HEK293 (cell line): ENCODE measurements around the gene PRIMPOL.

Source experiments
- CTCF ChIA-PET: fragments of 350-600 bp; formaldehyde crosslinking; extraction: SDS; loops from one replicate; lab custom pipeline; 2021; ENCODE audit warnings: antibody characterized with exemption; lab: Yijun Ruan, JAX
- POLR2A ChIA-PET: fragments of 300-600 bp; formaldehyde crosslinking; extraction: SDS; loops from one replicate; lab custom pipeline; 2020; ENCODE audit warnings: antibody characterized with exemption, inconsistent platforms; lab: Yijun Ruan, JAX
- H3K27ac ChIP-seq: fragments of 200-500 bp; sonication (Bioruptor generic); 2 replicates; pipeline ENCODE4 v1.5.1; 2014; ENCODE audit warnings: low read depth, low read length, control low read depth, inconsistent platforms; ENCODE audit errors: extremely low read depth
- H3K36me3 ChIP-seq, 2 experiments: fragments of 200-500 bp in 1 of 2; sonication (Bioruptor generic) in 1 of 2; 1 replicate in 1 of 2; 2 replicates in 1 of 2; pipeline ENCODE4 v1.5.1; 2014 to 2017; ENCODE audit warnings: inconsistent platforms in 2 of 2, low read length in 2 of 2; ENCODE audit not compliant: control insufficient read depth in 2 of 2, insufficient read depth in 1 of 2
- H3K4me1 ChIP-seq: fragments of 200-500 bp; sonication (Bioruptor generic); 2 replicates; pipeline ENCODE4 v1.5.1; 2014; ENCODE audit warnings: mild to moderate bottlenecking, low read length, inconsistent platforms; ENCODE audit not compliant: control insufficient read depth, insufficient read depth
- H3K4me3 ChIP-seq: 2 replicates; pipeline ENCODE4 v1.5.1; 2011; ENCODE audit warnings: low read depth, mild to moderate bottlenecking, control low read depth, low read length, moderate library complexity
- H3K9me3 ChIP-seq: fragments of 200-500 bp; sonication (Bioruptor generic); 2 replicates; pipeline ENCODE4 v1.5.1; 2014; ENCODE audit warnings: low read depth, low read length, inconsistent platforms; ENCODE audit not compliant: control insufficient read depth, insufficient read depth
- KLF7 ChIP-seq: fragments of 450-650 bp; formaldehyde crosslinking; IDR thresholded peaks from 2 replicates; pipeline ENCODE4 v1.5.1; 2016; ENCODE audit warnings: missing biosample characterization, missing genetic modification characterization, borderline replicate concordance
- MEIS1 ChIP-seq: sonication (generic); formaldehyde crosslinking; IDR thresholded peaks from 2 replicates; pipeline ENCODE4 v1.8.1; 2022; ENCODE audit warnings: missing genetic modification reagents, mild to moderate bottlenecking, borderline replicate concordance
- OSR2 ChIP-seq: fragments of 450-650 bp; formaldehyde crosslinking; IDR thresholded peaks from 2 replicates; pipeline ENCODE4 v1.5.1; 2016; ENCODE audit warnings: missing biosample characterization, missing genetic modification characterization
- SP2 ChIP-seq: fragments of 450-650 bp; formaldehyde crosslinking; IDR thresholded peaks from 2 replicates; pipeline ENCODE4 v1.5.1; 2016; ENCODE audit warnings: missing biosample characterization, missing genetic modification characterization
- ZNF169 ChIP-seq: fragments of 450-650 bp; formaldehyde crosslinking; IDR thresholded peaks from 2 replicates; pipeline ENCODE4 v1.5.1; 2016; ENCODE audit warnings: missing biosample characterization, missing genetic modification characterization
- ZNF223 ChIP-seq: fragments of 450-650 bp; formaldehyde crosslinking; IDR thresholded peaks from 2 replicates; pipeline ENCODE4 v1.5.1; 2016; ENCODE audit warnings: missing biosample characterization, missing genetic modification characterization
- ZNF248 ChIP-seq: fragments of 450-650 bp; formaldehyde crosslinking; IDR thresholded peaks from 2 replicates; pipeline ENCODE4 v1.5.1; 2017; ENCODE audit warnings: missing biosample characterization, missing genetic modification characterization
- ZNF398 ChIP-seq: fragments of 450-650 bp; formaldehyde crosslinking; IDR thresholded peaks from 2 replicates; pipeline ENCODE4 v1.5.1; 2017; ENCODE audit warnings: missing biosample characterization, missing genetic modification characterization
- ZNF473 ChIP-seq: fragments of 450-650 bp; formaldehyde crosslinking; IDR thresholded peaks from 2 replicates; pipeline ENCODE4 v1.5.1; 2017; ENCODE audit warnings: missing biosample characterization, missing genetic modification characterization
- ZNF510 ChIP-seq: fragments of 450-650 bp; formaldehyde crosslinking; IDR thresholded peaks from 2 replicates; pipeline ENCODE4 v1.5.1; 2018; ENCODE audit warnings: mild to moderate bottlenecking, missing genetic modification characterization, missing biosample characterization; ENCODE audit not compliant: insufficient replicate concordance
- ZNF513 ChIP-seq: fragments of 450-650 bp; IDR thresholded peaks from 2 replicates; pipeline ENCODE4 v1.5.1; 2018; ENCODE audit warnings: missing biosample characterization, missing genetic modification characterization
- ZNF518A ChIP-seq: fragments of 450-650 bp; formaldehyde crosslinking; conservative IDR thresholded peaks from 2 replicates; pipeline ENCODE4 v1.5.1; 2016; ENCODE audit warnings: low read depth, missing biosample characterization, missing genetic modification characterization
- ZNF530 ChIP-seq: fragments of 450-650 bp; formaldehyde crosslinking; IDR thresholded peaks from 2 replicates; pipeline ENCODE4 v1.5.1; 2016; ENCODE audit warnings: low read depth, missing biosample characterization, missing genetic modification characterization
- ZNF558 ChIP-seq: fragments of 450-650 bp; formaldehyde crosslinking; IDR thresholded peaks from 2 replicates; pipeline ENCODE4 v1.5.1; 2016; ENCODE audit warnings: missing biosample characterization, missing genetic modification characterization
- ZNF580 ChIP-seq: fragments of 450-650 bp; formaldehyde crosslinking; IDR thresholded peaks from 2 replicates; pipeline ENCODE4 v1.5.1; 2016; ENCODE audit warnings: missing biosample characterization, missing genetic modification characterization
- ZNF621 ChIP-seq: fragments of 450-650 bp; formaldehyde crosslinking; IDR thresholded peaks from 2 replicates; pipeline ENCODE4 v1.5.1; 2017; ENCODE audit warnings: missing biosample characterization, missing genetic modification characterization
- ZNF623 ChIP-seq: fragments of 450-650 bp; formaldehyde crosslinking; IDR thresholded peaks from 2 replicates; pipeline ENCODE4 v1.5.1; 2016; ENCODE audit warnings: missing biosample characterization, missing genetic modification characterization
- ZNF843 ChIP-seq: fragments of 450-650 bp; formaldehyde crosslinking; IDR thresholded peaks from 2 replicates; pipeline ENCODE4 v1.5.1; 2016; ENCODE audit warnings: missing biosample characterization, missing genetic modification characterization
- ZSCAN16 ChIP-seq: fragments of 450-650 bp; formaldehyde crosslinking; IDR thresholded peaks from 2 replicates; pipeline ENCODE4 v1.5.1; 2016; ENCODE audit warnings: missing biosample characterization, missing genetic modification characterization
- TF ChIP-seq, protein P1 (sequence below): fragments of 450-650 bp; formaldehyde crosslinking; IDR thresholded peaks from 2 replicates; pipeline ENCODE4 v1.5.1; 2016; ENCODE audit warnings: missing biosample characterization, missing genetic modification characterization

Gene PRIMPOL

DNA sequence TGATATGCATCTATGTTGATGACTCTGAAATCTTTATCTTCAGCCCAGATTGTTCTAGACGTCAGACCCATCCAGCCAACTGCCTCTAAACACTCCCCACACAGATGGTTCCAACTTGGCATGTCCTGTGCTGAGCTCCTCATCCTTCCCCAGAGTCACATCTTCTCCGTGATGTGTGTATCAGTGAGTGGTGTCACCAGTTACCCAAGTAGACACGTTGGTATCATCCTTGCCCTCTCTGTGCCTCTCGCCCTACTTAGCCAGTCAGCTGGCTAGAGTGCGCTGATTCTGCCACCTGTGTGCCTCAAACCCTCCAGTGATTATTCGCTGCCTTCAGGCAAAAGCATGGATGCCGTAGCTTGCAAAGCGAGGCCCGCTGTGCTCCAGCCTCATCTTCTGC lies 18.6 kb downstream of the PRIMPOL start:
- Histone ChIP-seq H3K36me3 (peaks cover 0 to 70% of the 10 kb centered on the region in 2 experiments; a peak in 2 of 3 replicates), H3K4me3 (no peak overlapping the region), H3K9me3 (no peaks in the 10 kb centered on the region), H3K4me1 (no peaks in the 10 kb centered on the region), H3K27ac (no peak overlapping the region)
- ChIA-PET CTCF (interaction anchor here (0.7 kb wide), 1 partner anchor 404 kb away, joined by 3 read pairs; no protein-coding TSS in a partner anchor), POLR2A (no interaction called here)
- no peak for TF ChIP-seq ZNF510 (tag by site-specific recombination)
- TF ChIP-seq ZNF248 (tag by site-specific recombination), result no peak
- TF ChIP-seq ZNF621 (tag by site-specific recombination), result no peak
- TF ChIP-seq KLF7, result no peak

GRCh38 chr4:184668511-184669114 lies 19.1 kb downstream of the PRIMPOL start:
- Histone ChIP-seq H3K27ac (no peak overlapping the region), H3K4me3 (no peak overlapping the region), H3K36me3 (peaks cover 0 to 67% of the 10 kb centered on the region in 2 experiments; a peak in 2 of 3 replicates), H3K9me3 (no peaks in the 10 kb centered on the region), H3K4me1 (no peaks in the 10 kb centered on the region)
- POLR2A ChIA-PET, result no interaction called here
- CTCF ChIA-PET, result interaction anchor here (0.7 kb wide), 1 partner anchor 404 kb away, joined by 3 read pairs; no protein-coding TSS in a partner anchor
- TF ChIP-seq ZNF843 (tag by site-specific recombination) (no peak), ZNF558 (tag by site-specific recombination) (no peak), SP2 (tag by site-specific recombination) (no peak), ZNF473 (tag by site-specific recombination) (no peak), OSR2 (tag by site-specific recombination) (no peak), ZNF623 (tag by site-specific recombination) (no peak), ZNF513 (tag by site-specific recombination) (no peak), ZNF398 (no peak), ZNF580 (tag by site-specific recombination) (no peak)

DNA sequence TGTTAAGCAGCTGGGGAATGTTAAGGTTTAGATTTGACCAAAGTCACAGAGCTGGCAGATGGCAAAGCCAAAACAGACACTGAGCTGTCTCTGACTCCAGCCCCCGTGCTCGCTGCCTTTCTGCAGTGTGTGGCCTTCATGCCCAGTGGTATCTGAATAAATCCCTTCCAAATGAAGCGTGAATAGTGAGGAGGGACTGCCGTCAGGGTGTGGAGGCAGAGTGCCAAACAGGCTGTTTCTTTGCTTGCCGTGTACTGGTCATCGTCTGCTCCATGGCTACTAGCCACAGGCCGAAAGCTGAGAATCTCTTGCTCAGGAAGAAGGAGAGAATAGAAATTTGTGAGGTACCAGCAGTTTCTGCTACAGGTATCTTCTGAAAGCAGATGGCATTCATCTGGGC lies 19.7 kb downstream of the PRIMPOL start:
- H3K4me1 ChIP-seq, result no peaks in the 10 kb centered on the region
- no peak overlapping the region for H3K27ac ChIP-seq
- no peaks in the 10 kb centered on the region for H3K9me3 ChIP-seq
- H3K4me3 ChIP-seq, result no peak overlapping the region
- no peak for TF ChIP-seq ZSCAN16 (tag by site-specific recombination)
- no peak for TF ChIP-seq ZNF223
- TF ChIP-seq ZNF518A, result no peak
- TF ChIP-seq, protein P1, sequence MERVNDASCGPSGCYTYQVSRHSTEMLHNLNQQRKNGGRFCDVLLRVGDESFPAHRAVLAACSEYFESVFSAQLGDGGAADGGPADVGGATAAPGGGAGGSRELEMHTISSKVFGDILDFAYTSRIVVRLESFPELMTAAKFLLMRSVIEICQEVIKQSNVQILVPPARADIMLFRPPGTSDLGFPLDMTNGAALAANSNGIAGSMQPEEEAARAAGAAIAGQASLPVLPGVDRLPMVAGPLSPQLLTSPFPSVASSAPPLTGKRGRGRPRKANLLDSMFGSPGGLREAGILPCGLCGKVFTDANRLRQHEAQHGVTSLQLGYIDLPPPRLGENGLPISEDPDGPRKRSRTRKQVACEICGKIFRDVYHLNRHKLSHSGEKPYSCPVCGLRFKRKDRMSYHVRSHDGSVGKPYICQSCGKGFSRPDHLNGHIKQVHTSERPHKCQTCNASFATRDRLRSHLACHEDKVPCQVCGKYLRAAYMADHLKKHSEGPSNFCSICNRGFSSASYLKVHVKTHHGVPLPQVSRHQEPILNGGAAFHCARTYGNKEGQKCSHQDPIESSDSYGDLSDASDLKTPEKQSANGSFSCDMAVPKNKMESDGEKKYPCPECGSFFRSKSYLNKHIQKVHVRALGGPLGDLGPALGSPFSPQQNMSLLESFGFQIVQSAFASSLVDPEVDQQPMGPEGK (tag by site-specific recombination), result no peak
- no peak for TF ChIP-seq MEIS1 (CRISPR knock-in tag)
- no peak for TF ChIP-seq ZNF169 (tag by site-specific recombination)
- no peak for TF ChIP-seq ZNF530 (tag by site-specific recombination)
- POLR2A ChIA-PET, result no interaction called here
- CTCF ChIA-PET, result no interaction called here
- H3K36me3 ChIP-seq, result peaks cover 0 to 70% of the 10 kb centered on the region in 2 experiments; a peak in 2 of 3 replicates
